ENCODE measurements around the gene ACAP2.
"Not testable (repeated sequence)": the region's sequence is repeated elsewhere in the genome, so short reads cannot be mapped to it uniquely, and the experiment has no call there.

The ACAP2 gene

DNA sequence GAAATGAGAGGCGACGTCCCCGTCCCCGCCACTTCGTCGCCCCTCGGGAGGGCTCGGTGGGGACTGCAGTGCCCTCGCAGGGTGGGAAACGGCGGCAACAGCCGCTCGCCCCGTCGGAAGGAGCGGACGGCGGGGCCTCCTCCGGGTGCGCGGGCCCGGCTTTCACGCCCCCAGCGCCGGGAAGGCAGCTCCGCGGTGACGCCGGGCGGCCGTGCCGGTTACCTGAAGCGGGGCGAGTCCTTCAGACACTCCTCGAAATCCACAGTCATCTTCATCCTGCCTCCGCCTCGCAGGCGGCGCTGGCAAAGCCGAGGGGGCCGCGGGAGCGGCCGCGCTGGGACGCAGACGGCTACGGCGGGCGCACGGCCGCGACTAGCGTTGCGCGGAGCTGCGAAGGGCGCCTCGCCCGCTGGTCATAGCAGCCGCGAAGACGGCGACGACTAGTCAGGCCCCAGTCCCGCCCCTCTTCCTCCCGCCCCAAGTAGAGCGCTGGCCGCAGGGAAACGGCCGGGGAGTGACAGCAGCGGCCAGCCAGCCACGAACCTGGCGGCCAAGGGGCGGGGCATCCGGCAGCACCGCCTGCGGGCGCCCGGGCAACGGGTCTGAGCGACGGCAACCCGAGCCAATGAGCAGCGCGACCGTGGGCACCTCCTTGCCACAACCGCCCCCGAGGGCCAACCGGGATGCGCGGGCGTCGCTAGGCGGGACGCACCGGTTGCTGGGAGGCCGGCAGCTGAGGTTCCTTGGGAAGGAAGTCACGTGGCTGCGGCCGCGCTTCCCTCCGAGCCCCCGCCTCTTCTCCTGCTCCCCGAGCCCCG lies at the start of gene ACAP2:
Gene ACAP2, minus strand, starts transcription at position 448 of the 818 bp plus-strand sequence. Its CDS starts 173 bp downstream, at position 275.
- TF ChIP-seq CTCF (IDR thresholded peaks at IDR 0.05; ENCODE audit: low read depth, low read length) (no peak), MYC (IDR thresholded peaks at IDR 0.05; ENCODE audit: low read depth, low read length) (peak; percentile 16; the same call in 1 of the 2 replicates), POLR2A (IDR thresholded peaks at IDR 0.05; ENCODE audit: extremely low read depth, insufficient read length) (peak; percentile 87)
- TF ChIP-seq, protein P1, sequence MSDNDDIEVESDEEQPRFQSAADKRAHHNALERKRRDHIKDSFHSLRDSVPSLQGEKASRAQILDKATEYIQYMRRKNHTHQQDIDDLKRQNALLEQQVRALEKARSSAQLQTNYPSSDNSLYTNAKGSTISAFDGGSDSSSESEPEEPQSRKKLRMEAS (IDR thresholded peaks at IDR 0.05; ENCODE audit: low read depth, low read length) = peak; percentile 95
- DNase-seq (ENCODE audit: low read depth) = peak; percentile 99
- H3K4me3 ChIP-seq (ENCODE audit: low read depth, low read length) = peak within 1 kb of the TSS; percentile 86

DNA sequence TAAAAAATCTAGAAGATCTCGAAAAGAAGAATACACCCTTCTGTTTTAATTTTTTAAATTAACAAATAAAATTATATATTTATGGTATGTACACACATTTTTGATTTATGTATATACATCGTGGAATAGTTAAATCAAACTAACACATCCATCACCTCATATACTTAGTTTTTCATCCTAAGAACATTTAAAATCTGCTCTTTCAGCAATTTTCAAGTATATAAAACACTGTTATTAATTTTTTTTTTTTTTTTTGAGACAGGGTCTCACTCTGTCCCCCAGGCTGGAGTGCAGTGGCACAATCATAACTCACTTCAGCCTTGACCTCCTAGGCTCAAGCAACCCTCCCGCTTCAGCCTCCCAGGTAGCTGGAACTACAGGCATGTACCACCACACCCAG lies 32.8 kb upstream of the ACAP2 start:
- no peak overlapping the region for H3K4me3 ChIP-seq (ENCODE audit: low read depth, low read length)
- no peak for DNase-seq (ENCODE audit: low read depth)
- TF ChIP-seq MYC (IDR thresholded peaks at IDR 0.05; ENCODE audit: low read depth, low read length) (no peak), CTCF (IDR thresholded peaks at IDR 0.05; ENCODE audit: low read depth, low read length) (no peak), POLR2A (IDR thresholded peaks at IDR 0.05; ENCODE audit: extremely low read depth, insufficient read length) (no peak)
- TF ChIP-seq, protein P1 (IDR thresholded peaks at IDR 0.05; ENCODE audit: low read depth, low read length) = no peak

DNA sequence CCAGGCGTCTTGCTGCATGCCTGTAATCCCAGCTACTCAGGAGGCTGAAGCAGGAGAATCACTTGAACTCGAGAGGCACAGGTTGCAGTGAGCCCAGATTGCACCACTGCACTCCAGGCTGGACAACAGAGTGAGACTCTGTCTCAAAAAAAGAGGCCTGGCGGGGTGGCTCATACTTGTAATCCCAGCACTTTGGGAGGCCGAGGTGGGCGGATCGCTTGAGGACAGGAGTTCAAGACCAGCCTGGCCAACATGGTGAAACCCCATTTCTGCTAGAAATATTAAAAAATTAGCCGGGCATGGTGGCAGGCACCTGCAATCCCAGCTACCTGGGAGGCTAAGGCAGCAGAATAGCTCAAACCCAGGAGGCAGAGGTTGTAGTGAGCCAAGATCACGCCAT lies 32.3 kb upstream of the ACAP2 start:
- not testable (repeated sequence) for DNase-seq (ENCODE audit: low read depth); H3K4me3 ChIP-seq (ENCODE audit: low read depth, low read length)

- H3K4me3 ChIP-seq (ENCODE audit: low read depth, low read length) = no peak overlapping the region
- no peak for DNase-seq (ENCODE audit: low read depth)
- no peak for TF ChIP-seq CTCF (IDR thresholded peaks at IDR 0.05; ENCODE audit: low read depth, low read length)
- no peak for TF ChIP-seq POLR2A (IDR thresholded peaks at IDR 0.05; ENCODE audit: extremely low read depth, insufficient read length)
- TF ChIP-seq MYC (IDR thresholded peaks at IDR 0.05; ENCODE audit: low read depth, low read length) = no peak
- TF ChIP-seq, protein P1 (IDR thresholded peaks at IDR 0.05; ENCODE audit: low read depth, low read length) = no peak
These were observed 26.0 kb upstream of the ACAP2 start for GRCh38 chr3:195468841-195469240.

DNA sequence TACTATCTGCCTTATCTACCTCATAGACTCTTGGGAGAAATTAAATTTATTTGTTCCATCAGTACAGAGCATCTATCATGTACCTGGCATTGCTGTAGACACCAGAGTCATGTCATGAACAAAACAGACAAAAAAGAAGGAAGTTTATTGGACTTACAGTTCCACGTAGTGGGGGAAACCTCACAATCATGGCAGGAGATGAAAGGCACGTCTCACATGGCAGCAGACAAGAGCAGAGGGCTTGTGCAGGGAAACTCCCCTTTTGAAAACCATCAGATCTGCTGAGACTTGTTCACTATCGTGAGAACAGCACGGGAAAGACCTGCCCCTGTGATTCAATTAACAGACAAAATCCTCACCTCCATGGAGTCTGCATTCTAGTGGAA lies 25.6 kb upstream of the ACAP2 start:
- no peak for TF ChIP-seq CTCF (IDR thresholded peaks at IDR 0.05; ENCODE audit: low read depth, low read length)
- TF ChIP-seq MYC (IDR thresholded peaks at IDR 0.05; ENCODE audit: low read depth, low read length) = no peak
- no peak for TF ChIP-seq POLR2A (IDR thresholded peaks at IDR 0.05; ENCODE audit: extremely low read depth, insufficient read length)
- TF ChIP-seq, protein P1 (IDR thresholded peaks at IDR 0.05; ENCODE audit: low read depth, low read length) = no peak
- H3K4me3 ChIP-seq (ENCODE audit: low read depth, low read length) = no peak overlapping the region
- DNase-seq (ENCODE audit: low read depth) = no peak

- no peak for TF ChIP-seq MYC (IDR thresholded peaks at IDR 0.05; ENCODE audit: low read depth, low read length)
- TF ChIP-seq, protein P1 (IDR thresholded peaks at IDR 0.05; ENCODE audit: low read depth, low read length) = no peak
- no peak for TF ChIP-seq POLR2A (IDR thresholded peaks at IDR 0.05; ENCODE audit: extremely low read depth, insufficient read length)
- TF ChIP-seq CTCF (IDR thresholded peaks at IDR 0.05; ENCODE audit: low read depth, low read length) = no peak
- no peak for DNase-seq (ENCODE audit: low read depth)
- no peak overlapping the region for H3K4me3 ChIP-seq (ENCODE audit: low read depth, low read length)
These were observed 25.0 kb upstream of the ACAP2 start for GRCh38 chr3:195467641-195468390.

All from NB4 (cell line).